Stimulated activated memory B cell treated with anti-CD40 and anti-IgM and Interleukin-4, amounts not matched to agents 10 μg/mL and 1 μg/mL and 100 μg/mL, for 72 hours (primary cell): ENCODE results near the gene PRKCA.

ENCODE experiments used
- ATAC-seq: fragments of 150-1000 bp; cut with Tn5 transposase; 2 replicates; pipeline ENCODE4 v1.10.0; 2021
- H3K27ac Mint-ChIP-seq: one replicate; pipeline ENCODE4 v1.8.0; 2022; ENCODE audit warnings: mild to moderate bottlenecking, mixed read lengths
- H3K27me3 Mint-ChIP-seq: one replicate; pipeline ENCODE4 v1.8.0; 2022; ENCODE audit warnings: mixed read lengths
- H3K36me3 Mint-ChIP-seq: one replicate; pipeline ENCODE4 v1.8.0; 2022; ENCODE audit warnings: mixed read lengths
- H3K4me1 Mint-ChIP-seq: one replicate; pipeline ENCODE4 v1.8.0; 2022; ENCODE audit warnings: mixed read lengths
- H3K4me3 Mint-ChIP-seq: one replicate; pipeline ENCODE4 v1.8.0; 2022; ENCODE audit warnings: mild to moderate bottlenecking, moderate library complexity, mixed read lengths
- H3K9me3 Mint-ChIP-seq: one replicate; pipeline ENCODE4 v1.8.0; 2022; ENCODE audit warnings: mixed read lengths

The PRKCA gene

GRCh38 chr17:66860204-66860603, 557.8 kb downstream of the PRKCA start:
- Mint-ChIP-seq H3K4me1 (no peaks in the 10 kb centered on the region), H3K36me3 (no peaks in the 10 kb centered on the region), H3K27ac (no peak overlapping the region), H3K4me3 (no peak overlapping the region), H3K27me3 (no peaks in the 10 kb centered on the region), H3K9me3 (no peaks in the 10 kb centered on the region)
- ATAC-seq, result no peak
